Activated B cell treated with CpG ODN at 0.5 μM for 24 hours (primary cell): ENCODE results near the gene HMCN1. TPM values are rescaled to one million over a fixed set of nuclear protein-coding genes. Genes with fewer than 3 reads are reported as not detected.

Source experiments
- ATAC-seq: fragments of 200-7000 bp; cut with Tn5 transposase; one replicate; pipeline ENCODE4 v1.10.0; 2021; ENCODE audit warnings: low read depth, mild to moderate bottlenecking, moderate library complexity
- CTCF ChIA-PET: fragments of 350-600 bp; sonication (Branson Sonifier 250); formaldehyde crosslinking; loops from one replicate; lab custom pipeline; 2021; ENCODE audit warnings: antibody characterized with exemption; lab: Charles Lee
- POLR2A ChIA-PET: fragments of 350-600 bp; sonication (Branson Sonifier 250); formaldehyde crosslinking; loops from one replicate; lab custom pipeline; 2021; ENCODE audit warnings: antibody characterized with exemption; lab: Charles Lee
- DNase-seq: peaks from one replicate; pipeline ENCODE4 v3.0.0; 2022
- H3K27ac Mint-ChIP-seq: one replicate; pipeline ENCODE4 v1.8.0; 2020; ENCODE audit warnings: mixed read lengths
- H3K27me3 Mint-ChIP-seq: one replicate; pipeline ENCODE4 v1.8.0; 2021; ENCODE audit warnings: mixed read lengths
- H3K36me3 Mint-ChIP-seq: one replicate; pipeline ENCODE4 v1.8.0; 2021; ENCODE audit warnings: low read depth, mixed read lengths
- H3K4me1 Mint-ChIP-seq: one replicate; pipeline ENCODE4 v1.8.0; 2021; ENCODE audit warnings: mixed read lengths
- H3K4me3 Mint-ChIP-seq: one replicate; pipeline ENCODE4 v1.8.0; 2020; ENCODE audit warnings: mild to moderate bottlenecking, mixed read lengths
- H3K9me3 Mint-ChIP-seq: one replicate; pipeline ENCODE4 v1.8.0; 2020; ENCODE audit warnings: mixed read lengths
- CTCF ChIP-seq: fragments of 200-600 bp; IDR thresholded peaks from one replicate; pipeline ENCODE4 v1.8.0; 2022; ENCODE audit warnings: antibody characterized with exemption, mild to moderate bottlenecking
- intact Hi-C: fragments of 100-400 bp; cut with micrococcal nuclease; formaldehyde crosslinking; loops from one replicate; pipeline ENCODE4 v1.15.1; 2024
- total RNA-seq: library from RNA; stranded (reverse); gene quantifications from 2 replicates; pipeline ENCODE4 v1.2.3, GENCODE V29; 2022

Gene HMCN1
- total RNA-seq, 1 donor from 2014 or later, result 0.27 TPM

DNA sequence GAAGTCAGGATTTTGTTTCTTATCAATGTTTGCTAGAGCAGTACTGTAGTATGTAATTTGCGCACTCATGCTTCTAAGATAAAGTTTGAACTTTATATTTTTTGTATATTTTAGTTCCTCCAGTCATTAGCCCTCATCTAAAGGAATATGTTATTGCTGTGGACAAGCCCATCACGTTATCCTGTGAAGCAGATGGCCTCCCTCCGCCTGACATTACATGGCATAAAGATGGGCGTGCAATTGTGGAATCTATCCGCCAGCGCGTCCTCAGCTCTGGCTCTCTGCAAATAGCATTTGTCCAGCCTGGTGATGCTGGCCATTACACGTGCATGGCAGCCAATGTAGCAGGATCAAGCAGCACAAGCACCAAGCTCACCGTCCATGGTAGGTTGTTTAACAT lies 388.6 kb downstream of the HMCN1 start:
- Mint-ChIP-seq H3K9me3 (no peaks in the 10 kb centered on the region), H3K36me3 (no peaks in the 10 kb centered on the region), H3K27me3 (no peaks in the 10 kb centered on the region), H3K27ac (no peak overlapping the region), H3K4me1 (no peaks in the 10 kb centered on the region), H3K4me3 (no peak overlapping the region)
- ChIA-PET POLR2A (no interaction called here), CTCF (no interaction called here)
- intact Hi-C loops, result no loop called here
- no peak for TF ChIP-seq CTCF
- ATAC-seq, result no peak
- DNase-seq, result no peak

- no peak overlapping the region for H3K4me3 Mint-ChIP-seq
- intact Hi-C loops, result no loop called here
- TF ChIP-seq CTCF, result no peak
- ATAC-seq (no peak), DNase-seq (no peak)
- H3K9me3 Mint-ChIP-seq, result no peaks in the 10 kb centered on the region
- no peaks in the 10 kb centered on the region for H3K4me1 Mint-ChIP-seq
- ChIA-PET CTCF (no interaction called here), POLR2A (no interaction called here)
- no peaks in the 10 kb centered on the region for H3K27me3 Mint-ChIP-seq
- no peak overlapping the region for H3K27ac Mint-ChIP-seq
- H3K36me3 Mint-ChIP-seq, result no peaks in the 10 kb centered on the region
Measured at GRCh38 chr1:186125035-186125434, 390.8 kb downstream of the HMCN1 start.

GRCh38 chr1:186125511-186125910 lies 391.3 kb downstream of the HMCN1 start:
- no peaks in the 10 kb centered on the region for H3K9me3 Mint-ChIP-seq

GRCh38 chr1:186129758-186130157 lies 395.6 kb downstream of the HMCN1 start:
- intact Hi-C loops, result no loop called here
- ATAC-seq, result no peak
- no peaks in the 10 kb centered on the region for H3K9me3 Mint-ChIP-seq
- no peak for TF ChIP-seq CTCF
- H3K27me3 Mint-ChIP-seq, result no peaks in the 10 kb centered on the region
- ChIA-PET CTCF (no interaction called here), POLR2A (no interaction called here)
- no peak for DNase-seq
- H3K36me3 Mint-ChIP-seq, result no peaks in the 10 kb centered on the region
- no peak overlapping the region for H3K4me3 Mint-ChIP-seq
- H3K27ac Mint-ChIP-seq, result no peak overlapping the region
- H3K4me1 Mint-ChIP-seq, result no peaks in the 10 kb centered on the region

More at GRCh38 chr1:186125511-186125910, 391.3 kb downstream of the HMCN1 start:
- ATAC-seq (no peak), DNase-seq (no peak)
- Mint-ChIP-seq H3K36me3 (no peaks in the 10 kb centered on the region), H3K4me3 (no peak overlapping the region), H3K4me1 (no peaks in the 10 kb centered on the region), H3K27ac (no peak overlapping the region), H3K27me3 (no peaks in the 10 kb centered on the region)
- intact Hi-C loops, result no loop called here
- TF ChIP-seq CTCF, result no peak
- CTCF ChIA-PET, result no interaction called here
- POLR2A ChIA-PET, result no interaction called here

GRCh38 chr1:186139115-186139514 lies 404.9 kb downstream of the HMCN1 start:
- Mint-ChIP-seq H3K9me3 (peaks cover 5% of the 10 kb centered on the region), H3K27ac (no peak overlapping the region), H3K27me3 (no peaks in the 10 kb centered on the region), H3K36me3 (no peaks in the 10 kb centered on the region), H3K4me1 (no peaks in the 10 kb centered on the region), H3K4me3 (no peak overlapping the region)
- ChIA-PET CTCF (no interaction called here), POLR2A (no interaction called here)
- no peak for ATAC-seq
- TF ChIP-seq CTCF, result no peak
- intact Hi-C loops, result no loop called here
- no peak for DNase-seq
